Transverse colon (tissue), 4 donors: ENCODE measurements around the gene C10orf143. TPM values are rescaled to one million over a fixed set of nuclear protein-coding genes. Genes with fewer than 3 reads are reported as not detected.

Source experiments
- DNase-seq: peaks from one replicate; pipeline ENCODE4 v3.0.0-alpha.2; 2019
- H3K27ac ChIP-seq, 4 donors: fragments of 200-600 bp; sonication (generic); 2 replicates each; pipeline ENCODE4 v1.5.1; 2016 to 2018; ENCODE audit warnings: inconsistent platforms in 4 of 4
- H3K27me3 ChIP-seq: fragments of 200-600 bp; sonication (generic); 2 replicates; pipeline ENCODE4 v1.5.1; 2017; ENCODE audit warnings: inconsistent platforms
- H3K36me3 ChIP-seq, 4 donors: fragments of 200-600 bp; sonication (generic); 2 replicates each; pipeline ENCODE4 v1.5.1; 2017 to 2019; ENCODE audit warnings: inconsistent platforms in 4 of 4
- H3K4me1 ChIP-seq, 4 donors: fragments of 200-600 bp; sonication (generic); 2 replicates each; pipeline ENCODE4 v1.5.1; 2017 to 2020; ENCODE audit warnings: inconsistent platforms in 4 of 4
- H3K4me3 ChIP-seq, 4 donors: fragments of 200-600 bp; sonication (generic); 1 replicate in 1 of 4; 2 replicates in 3 of 4; pipeline versions ENCODE4 v1.5.1 to v1.6.1; 2017 to 2019; ENCODE audit warnings: inconsistent platforms in 4 of 4
- H3K9me3 ChIP-seq, 2 donors: fragments of 200-600 bp; sonication (generic); 2 replicates each; pipeline ENCODE4 v1.5.1; 2017 to 2019; ENCODE audit warnings: inconsistent platforms in 2 of 2
- EP300 ChIP-seq: sonication (generic); formaldehyde crosslinking; IDR thresholded peaks from one replicate; pipeline ENCODE4 v1.6.1; 2017; ENCODE audit warnings: antibody characterized with exemption, low read depth
- POLR2A ChIP-seq: fragments of 450-650 bp; IDR thresholded peaks from one replicate; pipeline ENCODE4 v1.6.1; 2016; ENCODE audit warnings: antibody characterized with exemption, mild to moderate bottlenecking, moderate library complexity
- POLR2AphosphoS5 ChIP-seq, 3 donors: sonication (generic); formaldehyde crosslinking; IDR thresholded peaks; one replicate each; pipeline ENCODE4 v1.6.1; 2016; ENCODE audit warnings: antibody characterized with exemption in 3 of 3
- WGBS, 2 donors: methylation state at CpG; one replicate each; pipeline ENCODE4 v1.1.5; 2018; ENCODE audit warnings: low coverage in 1 of 2; 5-methylcytosine and 5-hydroxymethylcytosine counted together
- in situ Hi-C, 4 donors: fragments of 200-750 bp; cut with MboI; loops; one replicate each; pipeline versions ENCODE4 v1.15.0 to v1.15.1; 2017; ENCODE audit warnings: low sequenced_read_pairs in 3 of 4, low pct_ligation_motif_present in 1 of 4, low pct_unique_long_range_greater_than_20kb in 1 of 4
- intact Hi-C: fragments of 100-400 bp; cut with DNase I; formaldehyde crosslinking; loops from one replicate; pipeline ENCODE4 v1.15.1; 2023; ENCODE audit warnings: low total_unique reads
- total RNA-seq, 4 donors: library from RNA; depleted of rRNA; stranded (reverse); fragments of >200 nt; gene quantifications; one replicate each; pipeline ENCODE4 v1.1.0, GENCODE V29; 2016
- TF ChIP-seq, protein P1 (sequence below), 5 experiments: fragments of 200-600 bp in 3 of 5; fragments of 450-650 bp in 2 of 5; sonication (generic) in 3 of 5; IDR thresholded peaks; 1 replicate in 2 of 5; 2 replicates in 3 of 5; pipeline ENCODE4 v1.5.1; 2016 to 2017; ENCODE audit warnings: antibody characterized with exemption in 5 of 5, inconsistent platforms in 3 of 5, mild to moderate bottlenecking in 2 of 5, moderate library complexity in 1 of 5

Gene C10orf143
- total RNA-seq, 4 donors from 2014 or later = 3.8 to 4.0 TPM; not detected in 2

DNA sequence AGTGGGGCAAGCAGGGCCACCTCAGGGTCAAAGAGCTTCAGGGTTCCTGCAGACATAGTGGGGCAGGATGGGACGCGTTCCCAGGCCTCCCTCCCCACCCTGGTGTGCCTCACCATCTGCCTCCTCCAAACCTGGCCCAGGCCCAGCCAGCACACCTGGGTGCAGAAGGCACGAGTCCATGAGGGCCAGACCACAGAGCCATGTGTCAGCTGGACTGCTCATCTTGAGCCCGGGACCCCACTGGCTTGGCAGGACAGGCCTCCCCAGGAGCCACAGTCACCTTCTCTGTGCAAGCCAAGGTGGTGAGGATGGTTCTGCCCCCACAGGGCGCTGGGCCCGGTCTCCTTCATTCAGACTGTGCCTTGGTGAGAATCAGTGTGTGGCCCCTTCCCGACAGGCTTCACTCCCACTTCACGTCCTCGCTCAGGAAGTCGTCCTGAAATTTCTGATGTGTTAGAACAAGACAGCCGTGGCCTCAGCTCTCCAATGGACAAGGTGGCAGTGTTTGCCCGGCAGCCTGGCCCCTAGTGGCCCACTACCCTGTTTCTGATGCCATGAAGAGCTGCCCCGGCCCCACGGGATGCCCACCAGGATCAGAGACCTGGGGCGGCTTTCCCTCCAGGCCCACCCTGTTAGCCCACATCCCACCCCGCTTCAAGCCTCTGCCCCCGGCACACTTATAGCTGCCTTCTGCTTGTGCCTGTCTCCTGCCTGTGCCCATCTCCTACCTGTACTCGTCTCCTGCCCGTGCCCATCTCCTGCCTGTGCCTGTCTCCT is 87.0 kb downstream of the C10orf143 start:
- Histone ChIP-seq H3K27me3 (no peaks in the 10 kb centered on the region), H3K27ac (no peak overlapping the region), H3K4me3 (no peak overlapping the region), H3K36me3 (no peaks in the 10 kb centered on the region), H3K4me1 (no peaks in the 10 kb centered on the region), H3K9me3 (no peaks in the 10 kb centered on the region)
- WGBS, 2 donors = 81% methylated on average over 19 of the region's 19 CpGs; no CpG with 5 or more reads in 1 of the 2 donors
- TF ChIP-seq EP300 (no peak), POLR2AphosphoS5 (IDR thresholded peaks at IDR 0.05) (no peak), POLR2A (no peak)
- TF ChIP-seq, protein P1, sequence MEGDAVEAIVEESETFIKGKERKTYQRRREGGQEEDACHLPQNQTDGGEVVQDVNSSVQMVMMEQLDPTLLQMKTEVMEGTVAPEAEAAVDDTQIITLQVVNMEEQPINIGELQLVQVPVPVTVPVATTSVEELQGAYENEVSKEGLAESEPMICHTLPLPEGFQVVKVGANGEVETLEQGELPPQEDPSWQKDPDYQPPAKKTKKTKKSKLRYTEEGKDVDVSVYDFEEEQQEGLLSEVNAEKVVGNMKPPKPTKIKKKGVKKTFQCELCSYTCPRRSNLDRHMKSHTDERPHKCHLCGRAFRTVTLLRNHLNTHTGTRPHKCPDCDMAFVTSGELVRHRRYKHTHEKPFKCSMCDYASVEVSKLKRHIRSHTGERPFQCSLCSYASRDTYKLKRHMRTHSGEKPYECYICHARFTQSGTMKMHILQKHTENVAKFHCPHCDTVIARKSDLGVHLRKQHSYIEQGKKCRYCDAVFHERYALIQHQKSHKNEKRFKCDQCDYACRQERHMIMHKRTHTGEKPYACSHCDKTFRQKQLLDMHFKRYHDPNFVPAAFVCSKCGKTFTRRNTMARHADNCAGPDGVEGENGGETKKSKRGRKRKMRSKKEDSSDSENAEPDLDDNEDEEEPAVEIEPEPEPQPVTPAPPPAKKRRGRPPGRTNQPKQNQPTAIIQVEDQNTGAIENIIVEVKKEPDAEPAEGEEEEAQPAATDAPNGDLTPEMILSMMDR (IDR thresholded peaks at IDR 0.05) = no peak
- DNase-seq = no peak
- in situ Hi-C loops = no loop called here
- intact Hi-C loops = no loop called here

DNA sequence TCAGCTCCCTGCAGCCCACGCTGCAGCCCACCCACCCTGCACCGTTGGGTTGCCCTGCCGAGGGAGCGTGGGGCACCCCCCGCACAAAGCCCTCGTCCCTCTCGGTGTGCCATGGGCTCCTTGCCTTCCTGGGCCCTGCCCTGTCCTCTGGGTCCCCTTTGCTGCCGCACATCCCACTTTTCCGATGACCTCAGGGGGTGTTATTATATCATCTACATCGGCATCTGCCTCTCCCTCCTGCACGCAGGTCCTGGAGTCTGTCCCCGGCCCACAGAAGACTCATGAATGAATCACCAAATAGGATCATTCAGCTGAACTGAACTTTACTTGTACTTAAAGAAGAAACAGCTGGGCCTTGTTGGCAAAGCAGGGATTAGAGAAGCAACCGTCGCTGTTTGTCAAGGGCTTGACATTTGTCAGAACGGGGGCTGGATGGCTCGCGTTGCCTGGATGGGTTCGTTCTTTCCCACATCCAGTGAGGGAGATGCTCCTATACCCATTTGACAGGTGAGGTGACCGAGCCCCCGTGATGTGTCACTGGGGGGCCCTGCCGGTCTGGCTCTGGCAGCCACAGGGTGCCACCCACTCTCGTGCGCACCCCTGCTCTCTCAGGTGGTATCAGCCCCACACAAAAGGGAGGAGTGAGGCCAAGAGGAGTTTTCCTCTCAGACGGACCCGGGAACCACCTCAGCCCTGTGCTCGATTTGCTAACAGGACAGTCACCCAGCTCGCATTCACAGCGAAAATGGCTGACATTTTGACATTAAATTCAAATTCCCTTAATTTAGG is 87.9 kb downstream of the C10orf143 start:
- Histone ChIP-seq H3K4me1 (no peaks in the 10 kb centered on the region), H3K36me3 (no peaks in the 10 kb centered on the region), H3K4me3 (no peak overlapping the region), H3K9me3 (no peaks in the 10 kb centered on the region), H3K27me3 (no peaks in the 10 kb centered on the region), H3K27ac (no peak overlapping the region)
- DNase-seq = no peak
- WGBS, 2 donors = 83% methylated on average over 28 of the region's 28 CpGs; no CpG with 5 or more reads in 1 of the 2 donors
- TF ChIP-seq POLR2A (no peak), EP300 (no peak), POLR2AphosphoS5 (IDR thresholded peaks at IDR 0.05) (no peak)
- TF ChIP-seq, protein P1 (IDR thresholded peaks at IDR 0.05) = no peak
- in situ Hi-C loops = no loop called here
- intact Hi-C loops = no loop called here

DNA sequence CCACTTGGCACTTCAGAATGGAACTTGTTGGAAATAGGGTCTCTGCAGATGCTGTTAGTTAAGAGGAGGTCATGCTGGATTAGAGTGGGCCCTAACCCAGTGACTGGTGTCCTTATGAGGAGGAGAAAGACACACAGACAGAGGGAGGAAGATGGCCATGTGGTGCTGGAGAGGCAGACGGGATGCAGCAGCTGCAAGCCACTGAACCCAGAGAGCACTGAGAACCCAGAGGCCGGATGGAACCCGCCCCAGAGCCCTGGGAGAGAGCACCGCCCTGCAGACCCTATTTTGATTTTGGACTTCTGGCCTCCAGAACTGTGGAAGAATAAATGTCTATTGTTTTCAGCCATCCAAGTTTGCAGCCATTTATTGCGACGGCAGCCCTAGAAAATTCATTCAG is 88.5 kb downstream of the C10orf143 start:
- no peak overlapping the region for H3K4me3 ChIP-seq
- TF ChIP-seq POLR2AphosphoS5 (IDR thresholded peaks at IDR 0.05) (no peak), POLR2A (no peak), EP300 (no peak)
- TF ChIP-seq, protein P1 (IDR thresholded peaks at IDR 0.05) = no peak
- in situ Hi-C loops = no loop called here
- H3K9me3 ChIP-seq = no peaks in the 10 kb centered on the region
- H3K4me1 ChIP-seq = no peaks in the 10 kb centered on the region
- intact Hi-C loops = no loop called here
- H3K36me3 ChIP-seq = no peaks in the 10 kb centered on the region
- H3K27me3 ChIP-seq = no peaks in the 10 kb centered on the region
- H3K27ac ChIP-seq = no peak overlapping the region
- 84% methylated on average over 6 of the region's 6 CpGs; no CpG with 5 or more reads in 1 of the 2 donors for WGBS, 2 donors
- no peak for DNase-seq

DNA sequence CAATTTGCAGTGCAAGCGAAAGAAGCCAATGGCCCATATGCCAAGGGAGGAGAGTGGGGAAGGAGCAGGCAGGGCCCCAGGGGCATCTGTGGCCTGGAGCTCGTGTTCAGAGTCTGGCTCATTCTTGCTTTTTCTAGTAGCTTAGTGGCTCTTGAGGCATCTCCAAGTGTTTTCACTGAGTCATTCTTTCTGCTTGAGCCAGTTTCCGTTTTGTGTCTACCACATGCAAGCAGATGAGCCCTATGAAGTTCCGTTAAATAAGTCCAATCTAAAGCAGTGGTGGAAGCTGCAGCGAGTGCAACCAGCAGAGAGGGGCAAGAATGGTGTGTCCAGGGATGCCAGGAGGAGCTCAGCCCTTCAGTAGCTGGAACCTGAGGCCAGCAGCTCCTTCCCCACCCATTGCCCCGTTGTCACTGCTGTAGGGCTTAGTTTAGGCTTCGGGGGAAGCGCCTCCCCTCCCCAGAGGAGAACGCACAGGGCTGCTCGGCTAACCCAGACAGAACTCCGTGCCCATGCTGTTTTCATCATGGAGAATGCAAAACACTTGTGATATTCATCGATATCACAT is 89.2 kb downstream of the C10orf143 start:
- Histone ChIP-seq H3K4me3 (no peak overlapping the region), H3K27ac (no peak overlapping the region), H3K4me1 (no peaks in the 10 kb centered on the region), H3K36me3 (no peaks in the 10 kb centered on the region), H3K27me3 (no peaks in the 10 kb centered on the region), H3K9me3 (no peaks in the 10 kb centered on the region)
- TF ChIP-seq, protein P1 (IDR thresholded peaks at IDR 0.05) = no peak
- TF ChIP-seq EP300 = no peak
- no peak for TF ChIP-seq POLR2AphosphoS5 (IDR thresholded peaks at IDR 0.05)
- TF ChIP-seq POLR2A = no peak
- intact Hi-C loops (no loop called here), in situ Hi-C loops (no loop called here)
- 72 to 78% methylated on average over 6 to 12 of the region's 12 CpGs for WGBS, 2 donors
- no peak for DNase-seq
